Testis (tissue), 3 donors: ENCODE results near the gene ACADVL. TPM values are rescaled to one million over a fixed set of nuclear protein-coding genes. Genes with fewer than 3 reads are reported as not detected.

ENCODE experiments used
- DNase-seq: peaks from one replicate; pipeline ENCODE4 v3.0.0-alpha.2; 2019
- H3K27ac ChIP-seq, 2 donors: fragments of 200-600 bp; sonication (generic); one replicate each; pipeline ENCODE4 v1.5.1; 2019
- H3K27me3 ChIP-seq: fragments of 200-600 bp; sonication (generic); one replicate; pipeline ENCODE4 v1.5.1; 2019
- H3K36me3 ChIP-seq: fragments of 200-600 bp; sonication (generic); one replicate; pipeline ENCODE4 v1.5.1; 2017; ENCODE audit warnings: low read depth; ENCODE audit errors: missing control alignments
- H3K4me1 ChIP-seq: fragments of 200-600 bp; sonication (generic); one replicate; pipeline ENCODE4 v1.5.1; 2019
- H3K4me3 ChIP-seq, 2 donors: fragments of 200-600 bp; sonication (generic); one replicate each; pipeline ENCODE4 v1.5.1; 2017 to 2019
- H3K9me3 ChIP-seq: fragments of 200-600 bp; sonication (generic); one replicate; pipeline ENCODE4 v1.5.1; 2017
- CTCF ChIP-seq, 3 experiments: fragments of 450-650 bp in 2 of 3; fragments of 200-600 bp in 1 of 3; sonication (generic) in 1 of 3; IDR thresholded peaks; one replicate each; pipeline ENCODE4 v1.5.1; 2016 to 2019; ENCODE audit warnings: antibody characterized with exemption in 3 of 3, mild to moderate bottlenecking in 2 of 3, moderate library complexity in 1 of 3
- POLR2A ChIP-seq: fragments of 450-650 bp; IDR thresholded peaks from one replicate; pipeline ENCODE4 v1.6.1; 2017; ENCODE audit warnings: antibody characterized with exemption, mild to moderate bottlenecking, moderate library complexity
- WGBS, 2 donors: methylation state at CpG; one replicate each; pipeline ENCODE4 v1.1.5; 2018; 5-methylcytosine and 5-hydroxymethylcytosine counted together
- intact Hi-C: fragments of 100-400 bp; cut with DNase I; formaldehyde crosslinking; loops from one replicate; pipeline ENCODE4 v1.15.1; 2023; ENCODE audit warnings: low total_unique reads
- microRNA counts, 2 donors: library from miRNA; unstranded; fragments of <30 nt; microRNA quantifications; one replicate each; lab custom pipeline; 2016
- microRNA-seq, 2 donors: library from miRNA; unstranded; fragments of <30 nt; microRNA quantifications; one replicate each; pipeline ENCODE4, GENCODE V29; 2016; ENCODE audit warnings: borderline number of aligned reads in 2 of 2, borderline replicate concordance in 1 of 2
- polyA plus RNA-seq: library from polyadenylated mRNA; stranded (reverse); fragments of 350-450 nt; fragmentation: Illumina TruSeq; extraction: RNeasy Lipid Tissue Mini Kit (QIAGEN cat#74804); gene quantifications from one replicate; pipeline ENCODE4 v1.2.3, GENCODE V29; 2014; ENCODE audit warnings: low read depth, low replicate concordance; ENCODE audit not compliant: insufficient read depth
- small RNA-seq, 2 donors: library from RNA; depleted of rRNA; stranded (forward); fragments of <200 nt; gene quantifications; one replicate each; pipeline ENCODE3, GENCODE V24; 2016
- total RNA-seq, 2 donors: library from RNA; depleted of rRNA; stranded (reverse); fragments of >200 nt; gene quantifications; one replicate each; pipeline ENCODE4 v1.2.3, GENCODE V29; 2016

Gene ACADVL
- total and polyA plus RNA-seq, 3 donors from 2014 or later: 298 to 458 (median 334) TPM

DNA sequence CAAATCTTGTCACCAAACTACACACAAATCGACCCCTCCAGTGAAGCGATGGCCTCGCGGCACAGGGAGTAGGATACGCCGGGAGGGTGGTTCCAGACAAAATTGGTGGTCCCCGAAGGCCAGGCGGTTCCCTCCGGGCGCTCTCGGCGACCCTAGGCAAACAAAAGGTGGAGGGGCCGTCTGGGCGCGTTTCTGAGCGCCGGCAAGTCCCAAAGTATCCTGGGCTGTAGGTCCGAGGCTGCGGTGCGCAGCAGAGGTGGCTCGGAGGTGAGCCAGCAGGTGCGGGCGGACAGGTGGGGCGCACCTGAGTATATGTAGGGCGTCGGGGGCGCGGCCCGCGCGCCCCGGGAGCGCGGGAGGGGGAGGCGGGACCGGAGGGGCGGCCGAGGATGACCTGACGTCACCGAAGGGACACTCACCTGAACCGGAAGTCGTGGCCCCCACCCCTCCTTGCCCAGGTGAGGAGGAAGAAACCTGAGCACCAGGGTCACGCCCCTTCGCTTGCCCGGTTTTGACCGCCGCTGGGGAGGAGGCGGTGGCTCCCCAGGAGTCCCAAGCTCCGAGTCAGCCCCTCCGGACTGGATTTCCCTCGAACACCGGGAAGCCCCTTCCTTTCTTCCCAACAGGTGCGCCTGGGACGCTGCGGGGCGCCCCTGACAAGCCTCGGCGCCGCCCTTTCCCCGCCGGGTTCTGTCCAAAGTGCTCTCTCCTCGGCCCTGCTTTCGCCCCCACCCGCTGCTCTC is 42.6 kb downstream of the ACADVL start, which contains the start of gene CLDN7:
TSS of gene CLDN7 (minus strand) at position 287 of the 743 bp plus-strand sequence. CDS start 435 bp downstream, outside the sequence.
- Histone ChIP-seq H3K27me3 (no peaks in the 10 kb centered on the region), H3K9me3 (no peaks in the 10 kb centered on the region), H3K4me1 (peaks cover 8% of the 10 kb centered on the region), H3K36me3 (no peaks in the 10 kb centered on the region), H3K27ac (no peak within 1 kb of the TSS), H3K4me3 (peak within 1 kb of the TSS; percentile 45 to 52)
- WGBS, 2 donors: 3 to 6% methylated on average over 51 to 64 of the region's 64 CpGs
- no peak for DNase-seq
- TF ChIP-seq CTCF (IDR thresholded peaks at IDR 0.05): no peak
- intact Hi-C loops: no loop called here

DNA sequence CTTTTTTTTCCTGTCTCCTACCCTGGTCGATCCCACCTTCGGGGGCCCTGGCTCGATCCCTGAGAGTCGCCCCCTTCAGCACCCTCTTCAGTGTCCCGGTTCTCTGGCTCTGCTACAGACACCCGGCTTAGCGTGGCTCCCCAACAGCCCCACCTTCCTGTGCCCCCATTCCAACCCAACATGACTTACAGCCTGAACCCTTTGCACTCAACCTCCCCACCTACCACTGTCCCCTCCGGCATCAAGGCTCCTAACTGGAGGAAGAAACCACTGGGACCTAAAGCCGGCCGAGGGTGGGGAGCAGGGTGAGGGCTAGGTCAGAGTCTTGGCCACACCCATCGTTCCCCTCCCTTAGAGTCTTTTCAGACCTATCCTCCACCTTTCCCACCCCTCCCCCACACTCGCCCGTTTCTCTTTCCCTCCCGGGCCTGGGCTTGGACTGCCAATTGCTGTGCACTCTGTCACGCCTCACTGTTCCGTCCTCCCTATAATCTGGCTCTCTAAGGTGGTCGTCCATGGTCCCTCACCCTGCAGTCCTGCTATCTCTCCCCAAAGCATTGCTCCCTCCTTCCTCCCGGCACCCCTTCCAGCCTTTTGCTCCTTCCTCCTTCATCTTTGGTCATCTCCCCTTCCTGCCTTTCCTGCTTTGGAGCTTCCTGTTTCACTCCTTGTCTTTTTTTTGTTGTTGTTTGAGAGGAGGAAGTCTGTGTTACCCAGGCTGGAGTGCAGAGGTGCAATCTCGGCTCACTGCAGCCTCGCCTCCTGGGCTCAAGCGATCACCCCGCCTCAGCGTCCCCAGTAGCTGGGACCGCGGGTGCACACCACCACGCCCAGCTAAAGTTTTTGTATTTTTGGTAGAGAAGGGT is 43.4 kb downstream of the ACADVL start:
- H3K4me3 ChIP-seq: peak overlapping the region in 1 of 2 donors; percentile 12

GRCh38 chr17:7263801-7264078 is 44.0 kb downstream of the ACADVL start:
- intact Hi-C loops: no loop called here
- no peaks in the 10 kb centered on the region for H3K27me3 ChIP-seq
- DNase-seq: no peak
- H3K36me3 ChIP-seq: no peaks in the 10 kb centered on the region
- no peak overlapping the region for H3K27ac ChIP-seq
- no peaks in the 10 kb centered on the region for H3K9me3 ChIP-seq
- no peak overlapping the region for H3K4me3 ChIP-seq
- WGBS, 2 donors: 28 to 53% methylated on average over 4 of the region's 4 CpGs
- peaks cover 8% of the 10 kb centered on the region for H3K4me1 ChIP-seq
- TF ChIP-seq CTCF (IDR thresholded peaks at IDR 0.05): no peak
- no peak for TF ChIP-seq POLR2A

More for the DNA sequence above, 43.4 kb downstream of the ACADVL start:
- 9 to 10% methylated on average over 26 of the region's 26 CpGs for WGBS, 2 donors
- peaks cover 8% of the 10 kb centered on the region for H3K4me1 ChIP-seq
- TF ChIP-seq POLR2A (no peak), CTCF (IDR thresholded peaks at IDR 0.05) (no peak)
- no peak for DNase-seq
- no peaks in the 10 kb centered on the region for H3K27me3 ChIP-seq
- intact Hi-C loops: no loop called here
- H3K9me3 ChIP-seq: no peaks in the 10 kb centered on the region
- no peak overlapping the region for H3K27ac ChIP-seq
- no peaks in the 10 kb centered on the region for H3K36me3 ChIP-seq

DNA sequence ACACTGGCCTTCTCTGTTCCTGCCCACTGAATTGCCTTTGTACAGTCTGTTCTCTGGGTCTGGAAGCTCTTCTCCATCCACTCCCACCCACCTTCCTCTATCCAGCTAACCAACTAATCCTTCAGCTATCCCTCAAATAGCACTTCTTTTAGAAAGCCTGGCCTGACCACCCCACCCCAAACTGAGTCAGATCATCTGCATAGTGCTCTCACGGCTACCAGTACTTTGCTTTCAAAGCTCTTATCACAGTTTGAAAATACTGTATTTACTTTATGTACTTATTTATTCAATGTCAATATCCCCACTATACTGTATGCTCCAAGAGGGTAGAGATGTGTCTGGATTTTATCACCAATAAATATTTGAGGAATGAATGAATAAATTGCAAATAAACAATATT is 47.0 kb downstream of the ACADVL start:
- intact Hi-C loops: no loop called here
- H3K9me3 ChIP-seq: no peaks in the 10 kb centered on the region
- H3K27me3 ChIP-seq: no peaks in the 10 kb centered on the region
- H3K4me3 ChIP-seq: no peak overlapping the region
- DNase-seq: no peak
- TF ChIP-seq POLR2A (no peak), CTCF (IDR thresholded peaks at IDR 0.05) (no peak)
- H3K36me3 ChIP-seq: no peaks in the 10 kb centered on the region
- H3K27ac ChIP-seq: no peak overlapping the region
- H3K4me1 ChIP-seq: no peaks in the 10 kb centered on the region
- 43 to 83% methylated on average over 1 of the region's 1 CpG for WGBS, 2 donors

MicroRNA genes within 50 kb of the gene (microRNA counts, 767-probe panel; counts per million panel counts)
- microRNA hsa-miR-324-3p (lab: Ali Mortazavi, UCI): 0 to 152 counts per million in 2 donors
- microRNA hsa-miR-324-5p (lab: Ali Mortazavi, UCI): 1,987 to 2,817 counts per million in 2 donors

Small RNAs within 50 kb of the gene (microRNA-seq; reads per million reads assigned to microRNA genes)
- gene MIR324: 944 to 1,276 reads per million in 2 donors

Small RNAs within 50 kb of the gene (small RNA-seq; reads per million reads assigned to genes)
- gene AC120057.4: 0 reads per million in 2 donors
- gene MIR324: 1.1 to 1.6 reads per million in 2 donors
- 0 reads per million in 2 donors for gene RF00019

Other genes starting within 250 kb of the ACADVL start
Only the 30 nearest of the 33 such genes appear.
- 100 to 1,000 TPM; 208 to 314 TPM for gene RNASEK, start 207.3 kb upstream of the ACADVL start, total RNA-seq
- gene RNASEK, start 207.3 kb upstream of the ACADVL start, polyA plus RNA-seq: 317 TPM
- gene BCL6B, start 196.9 kb upstream of the ACADVL start, total RNA-seq: 1 to 10 TPM; 2.5 to 3.5 TPM
- 4.6 TPM for gene BCL6B, start 196.9 kb upstream of the ACADVL start, polyA plus RNA-seq
- 1 to 10 TPM; 1.9 to 2.2 TPM for gene SLC16A13, start 183.9 kb upstream of the ACADVL start, total RNA-seq
- gene SLC16A13, start 183.9 kb upstream of the ACADVL start, polyA plus RNA-seq: 2.0 TPM
- 1 to 10 TPM in 1 of 2 donors, under 1 TPM in 1; 0.55 to 2.0 TPM for gene SLC16A11, start 175.8 kb upstream of the ACADVL start, total RNA-seq
- 3.0 TPM for gene SLC16A11, start 175.8 kb upstream of the ACADVL start, polyA plus RNA-seq
- gene CLEC10A, start 139.7 kb upstream of the ACADVL start, total RNA-seq: 1 to 10 TPM; 3.5 to 3.8 TPM
- 11.7 TPM for gene CLEC10A, start 139.7 kb upstream of the ACADVL start, polyA plus RNA-seq
- 1 to 10 TPM in 1 of 2 donors, under 1 TPM in 1; 0.47 to 1.1 TPM for gene ASGR2, start 105.1 kb upstream of the ACADVL start, total RNA-seq
- 2.6 TPM for gene ASGR2, start 105.1 kb upstream of the ACADVL start, polyA plus RNA-seq
- gene ASGR1, start 40.6 kb upstream of the ACADVL start, total RNA-seq: 10 to 100 TPM; 11.5 to 19.1 TPM
- gene ASGR1, start 40.6 kb upstream of the ACADVL start, polyA plus RNA-seq: 21.3 TPM
- 10 to 100 TPM; 26.3 to 49.8 TPM for gene DLG4, start 102 bp upstream of the ACADVL start, total RNA-seq
- gene DLG4, start 102 bp upstream of the ACADVL start, polyA plus RNA-seq: 45.9 TPM
- gene DVL2, start 14.6 kb downstream of the ACADVL start, total RNA-seq: 100 to 1,000 TPM in 1 of 2 donors, 10 to 100 TPM in 1; 81.3 to 102 TPM
- 43.6 TPM for gene DVL2, start 14.6 kb downstream of the ACADVL start, polyA plus RNA-seq
- 10 to 100 TPM; 54.9 to 61.6 TPM for gene PHF23, start 19.5 kb downstream of the ACADVL start, total RNA-seq
- 53.4 TPM for gene PHF23, start 19.5 kb downstream of the ACADVL start, polyA plus RNA-seq
- 100 to 1,000 TPM; 521 to 683 TPM for gene GABARAP, start 22.5 kb downstream of the ACADVL start, total RNA-seq
- 1,171 TPM for gene GABARAP, start 22.5 kb downstream of the ACADVL start, polyA plus RNA-seq
- gene CTDNEP1, start 31.8 kb downstream of the ACADVL start, total RNA-seq: 10 to 100 TPM; 86.4 to 94.0 TPM
- gene CTDNEP1, start 31.8 kb downstream of the ACADVL start, polyA plus RNA-seq: 138 TPM
- 100 to 1,000 TPM; 107 to 123 TPM for gene ELP5, start 32.3 kb downstream of the ACADVL start, total RNA-seq
- 295 TPM for gene ELP5, start 32.3 kb downstream of the ACADVL start, polyA plus RNA-seq
- 1 to 10 TPM; 4.5 to 6.9 TPM for gene CLDN7, start 42.5 kb downstream of the ACADVL start, total RNA-seq
- 8.8 TPM for gene CLDN7, start 42.5 kb downstream of the ACADVL start, polyA plus RNA-seq
- gene SLC2A4, start 61.8 kb downstream of the ACADVL start, total RNA-seq: 1 to 10 TPM; 4.2 to 6.6 TPM
- gene SLC2A4, start 61.8 kb downstream of the ACADVL start, polyA plus RNA-seq: 4.7 TPM
- 100 to 1,000 TPM; 276 to 549 TPM for gene YBX2, start 74.7 kb downstream of the ACADVL start, total RNA-seq
- gene YBX2, start 74.7 kb downstream of the ACADVL start, polyA plus RNA-seq: 1,120 TPM
- gene EIF5A, start 87.7 kb downstream of the ACADVL start, total RNA-seq: 100 to 1,000 TPM; 193 to 229 TPM
- 388 TPM for gene EIF5A, start 87.7 kb downstream of the ACADVL start, polyA plus RNA-seq
- 100 to 1,000 TPM; 204 to 239 TPM for gene GPS2, start 95.4 kb downstream of the ACADVL start, total RNA-seq
- 219 TPM for gene GPS2, start 95.4 kb downstream of the ACADVL start, polyA plus RNA-seq
- 10 to 100 TPM; 34.5 to 50.6 TPM for gene NEURL4, start 109.4 kb downstream of the ACADVL start, total RNA-seq
- 38.3 TPM for gene NEURL4, start 109.4 kb downstream of the ACADVL start, polyA plus RNA-seq
- gene ACAP1, start 116.6 kb downstream of the ACADVL start, total RNA-seq: 100 to 1,000 TPM in 1 of 2 donors, 10 to 100 TPM in 1; 12.6 to 140 TPM
- 95.2 TPM for gene ACAP1, start 116.6 kb downstream of the ACADVL start, polyA plus RNA-seq
- 1 to 10 TPM; 4.8 to 5.0 TPM for gene KCTD11, start 132.2 kb downstream of the ACADVL start, total RNA-seq
- 6.8 TPM for gene KCTD11, start 132.2 kb downstream of the ACADVL start, polyA plus RNA-seq
- 1 to 10 TPM; 2.8 to 6.6 TPM for gene TMEM95, start 135.2 kb downstream of the ACADVL start, total RNA-seq
- 9.9 TPM for gene TMEM95, start 135.2 kb downstream of the ACADVL start, polyA plus RNA-seq
- gene TNK1, start 161.2 kb downstream of the ACADVL start, total RNA-seq: 1 to 10 TPM; 3.7 to 6.8 TPM
- gene TNK1, start 161.2 kb downstream of the ACADVL start, polyA plus RNA-seq: 4.0 TPM
- gene PLSCR3, start 174.6 kb downstream of the ACADVL start, total RNA-seq: 10 to 100 TPM; 13.6 to 19.4 TPM
- gene PLSCR3, start 174.6 kb downstream of the ACADVL start, polyA plus RNA-seq: 14.2 TPM
- gene TMEM256, start 184.2 kb downstream of the ACADVL start, total RNA-seq: 10 to 100 TPM; 18.7 to 33.3 TPM
- gene TMEM256, start 184.2 kb downstream of the ACADVL start, polyA plus RNA-seq: 27.3 TPM
- gene NLGN2, start 187.9 kb downstream of the ACADVL start, total RNA-seq: 10 to 100 TPM in 1 of 2 donors, 1 to 10 TPM in 1; 9.9 to 10.7 TPM
- 8.4 TPM for gene NLGN2, start 187.9 kb downstream of the ACADVL start, polyA plus RNA-seq
- gene SPEM1, start 200.4 kb downstream of the ACADVL start, total RNA-seq: 10 to 100 TPM in 1 of 2 donors, 1 to 10 TPM in 1; 8.5 to 18.7 TPM
- 67.7 TPM for gene SPEM1, start 200.4 kb downstream of the ACADVL start, polyA plus RNA-seq
- gene SPEM2, start 205.7 kb downstream of the ACADVL start, total RNA-seq: 100 to 1,000 TPM in 1 of 2 donors, 10 to 100 TPM in 1; 41.4 to 202 TPM
- gene SPEM2, start 205.7 kb downstream of the ACADVL start, polyA plus RNA-seq: 111 TPM
- 10 to 100 TPM in 1 of 2 donors, 1 to 10 TPM in 1; 5.7 to 18.8 TPM for gene SPEM3, start 208.9 kb downstream of the ACADVL start, total RNA-seq
- gene SPEM3, start 208.9 kb downstream of the ACADVL start, polyA plus RNA-seq: 63.0 TPM
- 10 to 100 TPM in 1 of 2 donors, 1 to 10 TPM in 1; 7.9 to 11.7 TPM for gene TMEM102, start 215.5 kb downstream of the ACADVL start, total RNA-seq
- gene TMEM102, start 215.5 kb downstream of the ACADVL start, polyA plus RNA-seq: 6.5 TPM